NCI-H2171 (cell line): ENCODE results near the gene ASXL1.
"Not testable (repeated sequence)": the region's sequence is repeated elsewhere in the genome, so short reads cannot be mapped to it uniquely, and the experiment has no call there.

Source experiments
- DNase-seq: peaks from one replicate; lab custom pipeline; 2025; lab: John Stamatoyannopoulos, UW

The ASXL1 gene

GRCh38 chr20:32357869-32358631 lies at the start of gene ASXL1:
TSS of gene ASXL1 (plus strand) at chr20:32358331. CDS start at chr20:32358776, 445 bp downstream.
- peak; percentile 100 for DNase-seq

- no peak for DNase-seq
Observed at GRCh38 chr20:32312718-32313424, 45.3 kb upstream of the ASXL1 start.

DNA sequence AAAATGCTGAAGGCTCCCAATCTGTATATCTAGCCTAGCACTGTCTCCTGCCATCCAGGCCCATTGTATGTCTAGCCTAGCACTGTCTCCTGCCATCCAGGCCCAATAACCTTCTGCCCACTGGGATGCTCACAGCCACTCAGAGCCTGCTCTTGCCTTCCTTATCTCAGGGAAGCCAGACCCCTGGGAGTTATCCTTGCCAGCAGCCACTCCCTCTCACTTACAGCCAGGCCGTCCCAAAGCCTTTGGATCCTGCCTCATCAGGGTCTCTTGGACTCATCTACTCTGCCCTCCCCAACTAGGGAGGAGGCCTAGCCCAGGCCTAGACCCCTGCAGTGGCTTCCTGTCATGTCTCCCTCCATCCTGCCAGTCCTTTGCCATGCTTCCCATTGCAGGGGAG lies 43.4 kb upstream of the ASXL1 start:
- no peak for DNase-seq

DNA sequence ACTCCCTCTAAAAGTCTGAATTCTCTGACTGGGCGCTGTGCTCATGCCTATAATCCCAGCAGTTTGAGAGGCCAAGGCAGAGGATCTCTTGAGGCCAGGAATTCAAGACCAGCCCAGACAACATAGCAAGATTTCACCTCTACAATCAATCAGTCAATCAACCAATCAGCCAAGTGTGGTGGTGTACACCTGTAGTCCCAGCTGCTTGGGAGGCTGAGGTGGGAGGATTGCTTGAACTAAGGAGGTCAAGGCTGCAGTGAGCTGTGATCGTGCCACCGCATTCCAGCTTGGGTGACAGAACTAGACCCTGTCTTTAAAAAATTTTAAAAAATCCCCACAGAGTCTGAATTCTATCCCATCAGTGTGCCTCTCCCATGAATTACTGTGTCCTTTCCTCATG lies 42.7 kb upstream of the ASXL1 start:
- DNase-seq, result no peak

- DNase-seq, result no peak
Observed at GRCh38 chr20:32315891-32316290, 42.2 kb upstream of the ASXL1 start.

DNA sequence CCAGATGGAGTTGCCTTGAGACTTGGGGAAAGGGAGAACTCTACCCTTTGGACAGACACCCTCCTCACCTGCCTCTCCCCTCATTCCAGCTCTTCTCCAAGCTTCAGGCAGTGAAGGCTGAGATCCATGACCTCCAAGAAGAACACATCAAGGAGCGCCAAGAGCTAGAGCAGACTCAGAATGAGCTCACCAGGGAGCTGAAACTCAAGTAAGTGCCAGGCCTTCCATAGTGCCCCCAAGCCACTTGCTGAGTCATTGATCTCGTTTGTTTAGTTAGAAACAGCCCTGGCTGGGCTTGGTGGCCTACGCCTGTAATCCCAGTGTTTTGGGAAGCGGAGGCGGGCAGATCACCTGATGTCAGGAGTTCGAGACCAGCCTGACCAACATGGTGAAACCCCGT lies 41.5 kb upstream of the ASXL1 start:
- DNase-seq, result no peak

- no peak for DNase-seq
Observed at GRCh38 chr20:32319100-32319499, 39.0 kb upstream of the ASXL1 start.

- no peak for DNase-seq
Observed at GRCh38 chr20:32320305-32320704, 37.8 kb upstream of the ASXL1 start.

- DNase-seq, result no peak
Observed at GRCh38 chr20:32321390-32321789, 36.7 kb upstream of the ASXL1 start.

DNA sequence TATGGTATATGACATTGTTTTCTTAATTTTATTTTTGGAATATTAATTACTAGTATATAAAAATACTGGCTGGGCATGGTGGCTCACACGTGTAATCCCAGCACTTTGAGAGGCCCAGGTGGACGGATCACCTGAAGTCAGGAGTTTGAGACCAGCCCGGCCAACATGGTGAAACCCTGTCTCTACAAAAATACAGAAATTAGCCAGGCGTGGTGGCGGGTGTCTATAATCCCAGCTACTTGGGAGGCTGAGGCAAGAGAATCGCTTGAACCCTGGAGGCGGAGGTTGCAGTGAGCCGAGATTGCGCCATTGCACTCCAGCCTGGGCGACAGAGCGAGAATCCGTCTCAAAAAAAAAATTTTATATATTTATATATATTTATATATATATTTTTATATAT lies 35.9 kb upstream of the ASXL1 start:
- not testable (repeated sequence) for DNase-seq

DNA sequence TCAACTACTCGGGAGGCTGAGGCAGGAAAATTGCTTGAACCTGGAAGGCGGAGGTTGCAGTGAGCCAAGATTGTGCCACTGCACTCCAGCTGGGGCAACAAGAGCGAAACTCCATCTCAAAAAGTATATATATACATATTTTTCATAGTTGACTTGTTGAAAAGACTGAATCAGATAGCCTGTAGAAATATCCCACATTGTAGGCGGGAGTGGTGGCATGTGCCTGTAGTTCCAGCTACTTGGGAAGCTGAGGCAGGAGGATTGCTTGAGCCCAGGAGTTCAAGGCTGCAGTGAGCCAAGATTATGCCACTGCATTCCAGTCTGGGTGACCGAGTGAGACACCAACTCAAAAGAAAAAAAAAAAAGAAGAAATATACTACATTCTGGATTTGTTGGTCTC lies 34.4 kb upstream of the ASXL1 start:
- not testable (repeated sequence) for DNase-seq

- no peak for DNase-seq
Observed at GRCh38 chr20:32325706-32326503, 32.2 kb upstream of the ASXL1 start.

GRCh38 chr20:32326504-32326845 lies 31.7 kb upstream of the ASXL1 start:
- no peak for DNase-seq

- no peak for DNase-seq
Observed at GRCh38 chr20:32327087-32327681, 30.9 kb upstream of the ASXL1 start.

- no peak for DNase-seq
Observed at GRCh38 chr20:32329817-32330554, 28.1 kb upstream of the ASXL1 start.

DNA sequence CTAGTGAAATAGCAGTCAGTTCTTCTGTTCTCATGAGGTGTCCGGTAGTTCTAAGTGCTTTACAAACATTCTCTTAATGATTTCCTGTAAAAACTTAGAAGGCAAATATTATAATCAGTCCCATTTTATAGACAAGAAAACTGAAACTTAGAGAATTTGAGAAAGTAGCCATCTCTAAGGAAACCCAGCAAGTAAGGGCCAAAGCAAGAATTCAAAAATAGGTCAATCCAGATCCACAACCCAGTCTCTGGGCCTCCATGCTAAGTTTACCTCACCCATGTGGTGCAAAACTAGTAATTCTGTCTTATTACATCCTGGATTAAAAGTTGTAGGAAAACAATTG lies 27.6 kb upstream of the ASXL1 start:
- DNase-seq, result no peak

GRCh38 chr20:32332614-32333013 lies 25.5 kb upstream of the ASXL1 start:
- DNase-seq, result no peak

- DNase-seq, result no peak
Observed at GRCh38 chr20:32333181-32333987, 24.7 kb upstream of the ASXL1 start.

DNA sequence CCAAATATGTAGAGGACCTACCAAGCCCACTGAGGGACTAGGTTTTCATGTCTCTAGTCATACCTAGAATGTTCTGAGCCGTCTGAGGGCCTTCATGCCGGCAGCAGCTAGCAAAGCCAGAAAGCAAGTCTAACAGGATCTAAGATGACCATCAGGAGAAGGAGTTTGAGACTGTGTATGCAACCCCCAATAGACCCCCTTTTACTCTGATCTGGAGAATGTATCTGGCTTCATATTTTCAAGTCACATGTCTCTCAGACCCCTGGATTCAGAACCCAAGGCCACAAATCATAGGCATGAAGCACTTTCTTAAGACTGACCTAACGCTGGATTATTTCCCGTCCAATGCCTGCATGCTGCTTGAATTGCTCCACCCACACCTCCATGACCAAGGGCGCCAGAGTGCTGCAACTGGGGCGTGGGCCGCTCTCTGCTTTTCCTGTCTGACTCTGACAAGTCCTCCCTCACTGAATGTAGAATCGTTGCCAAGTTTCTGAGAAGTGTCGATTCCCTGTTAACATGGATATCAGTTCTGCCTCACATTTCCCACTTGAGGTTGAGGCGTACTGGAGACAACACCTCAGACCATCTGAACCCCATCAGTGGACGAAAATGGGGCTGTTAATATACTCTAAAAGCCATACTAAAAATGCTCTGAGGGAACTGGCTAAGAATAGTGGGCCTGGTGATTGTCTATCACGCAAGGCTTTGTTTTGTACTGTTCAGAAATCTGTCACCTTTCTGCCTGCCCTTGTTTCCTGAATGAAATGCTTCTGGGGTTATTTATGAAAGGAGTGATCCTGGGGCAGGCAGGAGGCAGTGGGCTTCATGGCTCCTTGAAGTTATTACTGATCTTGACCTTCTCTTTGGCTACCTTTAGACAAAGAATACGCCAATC lies 23.9 kb upstream of the ASXL1 start:
- no peak for DNase-seq

DNA sequence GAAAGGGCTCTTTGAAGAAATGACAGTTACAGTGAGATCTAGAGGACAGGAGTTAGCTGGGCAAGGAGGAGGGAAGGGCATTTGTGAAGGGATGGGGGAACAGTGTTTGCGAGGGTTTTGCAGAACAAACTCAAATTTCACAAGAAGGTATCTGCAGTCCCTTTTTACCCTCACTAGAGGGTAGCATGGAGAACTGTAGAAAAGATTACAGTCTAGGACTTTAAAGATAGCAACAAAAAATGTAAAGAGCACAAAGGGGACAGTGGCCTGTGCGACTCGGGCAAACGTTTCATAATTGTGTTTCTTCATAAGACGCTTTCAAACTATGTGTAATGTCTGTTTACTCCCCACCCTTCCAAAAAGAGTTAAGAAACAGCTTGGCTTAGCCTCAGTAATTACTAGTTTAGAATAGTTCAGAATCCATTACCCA lies 21.2 kb upstream of the ASXL1 start:
- DNase-seq, result no peak
